BJ (cell line): ENCODE results near the gene SORCS2. TPM values are rescaled to one million over a fixed set of nuclear protein-coding genes. Genes with fewer than 3 reads are reported as not detected.

Source experiments
- CTCF ChIA-PET: fragments of 350-600 bp; formaldehyde crosslinking; extraction: SDS; loops from one replicate; lab custom pipeline; 2021; ENCODE audit warnings: antibody characterized with exemption, inconsistent platforms; lab: Yijun Ruan, JAX
- POLR2A ChIA-PET: fragments of 300-600 bp; sonication (Branson Sonifier 250); formaldehyde crosslinking; extraction: SDS; loops from one replicate; lab custom pipeline; 2021; ENCODE audit warnings: antibody characterized with exemption; lab: Charles Lee
- DNase-seq: peaks from one replicate; pipeline ENCODE4 v3.0.0-alpha.2; 2011; ENCODE audit warnings: low read depth
- H3K27me3 ChIP-seq: 2 replicates; pipeline ENCODE4 v1.6.0; 2011; ENCODE audit warnings: low read length; ENCODE audit not compliant: control insufficient read depth, insufficient read depth
- H3K36me3 ChIP-seq: 2 replicates; pipeline ENCODE4 v1.5.1; 2011; ENCODE audit warnings: low read length; ENCODE audit not compliant: control insufficient read depth, insufficient read depth
- H3K4me3 ChIP-seq: 2 replicates; pipeline ENCODE4 v1.5.1; 2011; ENCODE audit warnings: low read depth, mild to moderate bottlenecking, control low read depth, low read length
- CTCF ChIP-seq: IDR thresholded peaks from 2 replicates; pipeline ENCODE4 v1.5.1; 2011; ENCODE audit warnings: low read depth, mild to moderate bottlenecking, control low read depth, inconsistent platforms, low read length, moderate library complexity; ENCODE audit not compliant: insufficient read depth
- polyA plus RNA-seq: library from polyadenylated mRNA; depleted of rRNA; stranded (reverse); fragments of >200 nt; gene quantifications from 2 replicates; pipeline ENCODE4 v1.2.3, GENCODE V29; 2011

SORCS2 gene
- polyA plus RNA-seq, 1 experiment = 0.63 TPM

- DNase-seq = peak; percentile 5
- POLR2A ChIA-PET = no interaction called here
- Histone ChIP-seq H3K36me3 (no peaks in the 10 kb centered on the region), H3K4me3 (no peak overlapping the region), H3K27me3 (peaks cover 10% of the 10 kb centered on the region)
- no peak for TF ChIP-seq CTCF
- CTCF ChIA-PET = no interaction called here
Observed at GRCh38 chr4:7513671-7514070, 321.3 kb downstream of the SORCS2 start.

- ChIA-PET CTCF (no interaction called here), POLR2A (no interaction called here)
- no peak for TF ChIP-seq CTCF
- Histone ChIP-seq H3K4me3 (no peak overlapping the region), H3K36me3 (no peaks in the 10 kb centered on the region), H3K27me3 (peaks cover 10% of the 10 kb centered on the region)
- DNase-seq = no peak
Observed at GRCh38 chr4:7514281-7514680, 321.9 kb downstream of the SORCS2 start.

GRCh38 chr4:7514789-7515188 lies 322.5 kb downstream of the SORCS2 start:
- peaks cover 10% of the 10 kb centered on the region for H3K27me3 ChIP-seq
- POLR2A ChIA-PET = no interaction called here
- no peaks in the 10 kb centered on the region for H3K36me3 ChIP-seq
- DNase-seq = no peak
- no peak for TF ChIP-seq CTCF
- CTCF ChIA-PET = interaction anchor here (1.2 kb wide), 1 partner anchor 9 kb away, joined by 3 read pairs; no protein-coding TSS in a partner anchor
- H3K4me3 ChIP-seq = no peak overlapping the region

GRCh38 chr4:7515390-7515902 lies 323.1 kb downstream of the SORCS2 start:
- CTCF ChIA-PET = interaction anchor here (1.2 kb wide), 1 partner anchor 9 kb away, joined by 3 read pairs; no protein-coding TSS in a partner anchor
- TF ChIP-seq CTCF = no peak
- POLR2A ChIA-PET = no interaction called here
- Histone ChIP-seq H3K4me3 (no peak overlapping the region), H3K36me3 (no peaks in the 10 kb centered on the region), H3K27me3 (peaks cover 10% of the 10 kb centered on the region)
- no peak for DNase-seq

- POLR2A ChIA-PET = no interaction called here
- CTCF ChIA-PET = interaction anchor here (1.2 to 1.3 kb wide), 2 partner anchors 8 to 29 kb away, joined by 3 read pairs; no protein-coding TSS in a partner anchor
- TF ChIP-seq CTCF = no peak
- no peak overlapping the region for H3K4me3 ChIP-seq
- H3K27me3 ChIP-seq = peaks cover 10% of the 10 kb centered on the region
- H3K36me3 ChIP-seq = no peaks in the 10 kb centered on the region
- DNase-seq = no peak
Observed at GRCh38 chr4:7516096-7516772, 323.9 kb downstream of the SORCS2 start.
